Smooth muscle cell (in vitro differentiated cells): Measurements from ENCODE around the gene CPXM2. TPM values are rescaled to one million over a fixed set of nuclear protein-coding genes. Genes with fewer than 3 reads are reported as not detected.

Source experiments
- DNase-seq: peaks from one replicate; lab custom pipeline; 2025; ENCODE audit not compliant: unreplicated experiment; lab: John Stamatoyannopoulos, UW
- H2AFZ ChIP-seq: fragments of 200-600 bp; sonication (generic); 2 replicates; pipeline ENCODE4 v1.6.0; 2016; ENCODE audit warnings: antibody characterized with exemption, low read depth, mild to moderate bottlenecking
- H3F3A ChIP-seq: fragments of 200-600 bp; sonication (generic); 2 replicates; pipeline ENCODE4 v1.6.0; 2017; ENCODE audit warnings: antibody characterized with exemption, low read depth
- H3K27ac ChIP-seq: fragments of 200-600 bp; sonication (generic); 2 replicates; pipeline ENCODE4 v1.5.1; 2016; ENCODE audit warnings: low read depth, mild to moderate bottlenecking
- H3K27me3 ChIP-seq: fragments of 200-600 bp; sonication (generic); 2 replicates; pipeline ENCODE4 v1.6.1; 2016; ENCODE audit warnings: low read depth, mild to moderate bottlenecking
- H3K36me3 ChIP-seq: fragments of 200-600 bp; sonication (generic); 2 replicates; pipeline ENCODE4 v1.5.1; 2016; ENCODE audit warnings: low read depth
- H3K4me1 ChIP-seq: fragments of 200-600 bp; sonication (generic); 2 replicates; pipeline ENCODE4 v1.5.1; 2016; ENCODE audit warnings: low read depth
- H3K4me2 ChIP-seq: fragments of 200-600 bp; sonication (generic); 2 replicates; pipeline ENCODE4 v1.6.0; 2016; ENCODE audit warnings: mild to moderate bottlenecking
- H3K4me3 ChIP-seq: fragments of 200-600 bp; sonication (generic); 2 replicates; pipeline ENCODE4 v1.5.1; 2016; ENCODE audit warnings: mild to moderate bottlenecking
- H3K79me2 ChIP-seq: fragments of 200-600 bp; sonication (generic); 2 replicates; pipeline ENCODE4 v1.6.0; 2016; ENCODE audit warnings: low read depth, mild to moderate bottlenecking
- H3K9ac ChIP-seq: fragments of 200-600 bp; sonication (generic); 2 replicates; pipeline ENCODE4 v1.6.0; 2016; ENCODE audit warnings: low read depth
- H3K9me3 ChIP-seq: fragments of 200-600 bp; sonication (generic); replicated peaks from 2 replicates; pipeline ENCODE4 v1.5.1; 2016; ENCODE audit warnings: low read depth
- H4K20me1 ChIP-seq: fragments of 200-600 bp; sonication (generic); 2 replicates; pipeline ENCODE4 v1.6.0; 2016; ENCODE audit warnings: low read depth
- CTCF ChIP-seq: fragments of 200-600 bp; sonication (generic); IDR thresholded peaks from 2 replicates; pipeline ENCODE4 v1.5.1; 2017; ENCODE audit warnings: borderline replicate concordance, mild to moderate bottlenecking, antibody characterized with exemption; ENCODE audit not compliant: insufficient read depth, poor library complexity, severe bottlenecking
- WGBS: methylation state at CpG from one replicate; pipeline ENCODE4 v1.1.7; 2016; ENCODE audit warnings: low lambda C conversion rate; 5-methylcytosine and 5-hydroxymethylcytosine counted together
- polyA plus RNA-seq: library from polyadenylated mRNA; unstranded; fragments of >200 nt; fragmentation: Nextera tagmentation; extraction: Ambion mirVana; gene quantifications from 2 replicates; pipeline ENCODE4 v1.2.1, GENCODE V29; 2016
- total RNA-seq: library from RNA; depleted of rRNA; stranded (reverse); fragments of >200 nt; gene quantifications from 2 replicates; pipeline ENCODE4 v1.2.3, GENCODE V29; 2014

Gene CPXM2
- total and polyA plus RNA-seq, 2 experiments from 2014 or later: 31.2 to 65.5 TPM

DNA sequence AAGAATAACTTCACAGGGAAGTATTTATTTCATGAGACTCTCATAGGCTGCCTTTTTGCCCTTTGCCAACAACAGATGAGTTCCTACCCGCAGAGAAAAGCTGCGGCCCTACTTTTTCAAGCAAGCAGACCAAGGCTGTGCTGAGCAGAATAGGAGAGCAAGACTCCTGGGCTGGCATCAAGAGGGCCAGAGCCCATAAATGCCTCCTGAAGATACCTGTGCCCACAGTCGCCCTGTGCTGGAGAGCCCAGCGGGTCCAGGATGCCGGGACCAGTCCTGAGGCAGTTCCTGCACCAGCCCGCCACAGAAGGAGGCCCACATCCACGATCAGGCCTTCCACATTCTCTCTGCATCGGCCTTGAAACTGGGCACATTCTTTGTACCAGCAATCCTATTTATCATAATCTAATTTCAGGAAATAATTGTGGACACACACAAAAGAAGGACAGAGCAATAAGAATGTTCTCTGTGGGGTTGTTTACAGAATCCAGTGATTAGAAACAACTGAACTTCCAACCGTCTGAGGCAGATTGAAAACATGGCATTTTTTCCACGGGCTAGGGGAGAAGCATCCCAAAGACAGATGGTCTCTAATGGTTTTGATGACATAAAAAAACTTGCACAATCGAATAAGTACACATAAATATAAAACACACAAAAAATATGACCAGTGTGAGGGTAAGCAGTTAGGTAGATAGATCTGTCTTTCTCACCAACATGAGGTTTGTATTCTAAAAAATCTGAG, 95.6 kb downstream of the CPXM2 start:
- Histone ChIP-seq H3K9me3 (no peaks in the 10 kb centered on the region), H4K20me1 (no peaks in the 10 kb centered on the region), H2AFZ (no peak overlapping the region), H3K9ac (no peak overlapping the region), H3K36me3 (no peaks in the 10 kb centered on the region), H3K4me3 (no peak overlapping the region), H3K4me1 (peaks cover 7% of the 10 kb centered on the region), H3F3A (peaks cover 4% of the 10 kb centered on the region), H3K79me2 (no peaks in the 10 kb centered on the region), H3K27ac (no peak overlapping the region), H3K27me3 (no peaks in the 10 kb centered on the region), H3K4me2 (no peak overlapping the region)
- no peak for DNase-seq
- no peak for TF ChIP-seq CTCF
- 87% methylated on average over 11 of the region's 11 CpGs for WGBS

GRCh38 chr10:123795196-123795780, 96.3 kb downstream of the CPXM2 start:
- 86% methylated on average over 10 of the region's 10 CpGs for WGBS
- TF ChIP-seq CTCF: no peak

DNA sequence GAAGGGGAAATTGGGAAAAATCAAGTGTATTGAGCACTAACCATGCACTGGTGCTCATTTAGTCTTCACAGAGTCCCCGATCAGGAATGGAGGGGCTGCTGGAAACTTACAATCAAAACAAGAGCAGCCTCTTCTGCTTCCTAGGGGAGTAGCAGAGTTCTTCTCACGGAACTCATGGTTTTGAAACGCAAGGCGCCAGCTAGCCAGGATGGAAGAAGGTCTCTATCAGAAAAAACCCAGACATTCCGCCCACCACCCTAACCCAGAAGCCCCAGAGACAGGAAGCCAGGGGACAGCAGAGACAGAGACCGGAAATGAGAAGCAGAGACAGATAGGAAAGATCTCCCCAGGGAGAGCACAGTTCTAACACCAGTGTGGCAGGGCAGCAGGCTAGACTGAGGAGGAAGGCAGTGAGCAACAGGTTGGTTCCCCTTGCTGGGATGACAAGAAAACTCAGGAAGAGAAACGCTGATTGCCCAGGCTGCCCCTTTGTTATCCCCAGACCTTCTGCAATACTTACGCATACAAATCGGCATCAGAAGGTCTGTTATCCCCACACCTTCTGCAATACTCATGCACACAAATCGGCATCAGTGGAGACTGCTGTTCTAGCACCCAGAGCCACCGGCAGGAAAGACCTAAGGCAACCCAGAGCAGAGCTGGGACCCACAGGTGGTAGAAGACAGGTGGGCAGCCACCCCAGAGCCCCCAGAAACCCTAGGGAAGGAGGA, 99.2 kb downstream of the CPXM2 start:
- 68% methylated on average over 11 of the region's 11 CpGs for WGBS
- no peaks in the 10 kb centered on the region for H3K4me1 ChIP-seq
- DNase-seq: no peak

More at GRCh38 chr10:123795196-123795780, 96.3 kb downstream of the CPXM2 start:
- Histone ChIP-seq H3F3A (no peaks in the 10 kb centered on the region), H3K4me2 (no peak overlapping the region), H4K20me1 (no peaks in the 10 kb centered on the region), H3K9me3 (no peaks in the 10 kb centered on the region), H3K79me2 (no peaks in the 10 kb centered on the region), H3K27me3 (no peaks in the 10 kb centered on the region), H3K27ac (no peak overlapping the region), H3K4me3 (no peak overlapping the region), H2AFZ (no peak overlapping the region), H3K36me3 (no peaks in the 10 kb centered on the region), H3K9ac (no peak overlapping the region), H3K4me1 (peaks cover 1% of the 10 kb centered on the region)
- DNase-seq: no peak

More for the DNA sequence above, 99.2 kb downstream of the CPXM2 start:
- Histone ChIP-seq H3K27ac (no peak overlapping the region), H2AFZ (no peak overlapping the region), H3K27me3 (no peaks in the 10 kb centered on the region), H3K36me3 (no peaks in the 10 kb centered on the region), H3K4me3 (no peak overlapping the region), H3K79me2 (no peaks in the 10 kb centered on the region), H3K9me3 (no peaks in the 10 kb centered on the region), H3F3A (no peaks in the 10 kb centered on the region), H3K9ac (no peak overlapping the region), H4K20me1 (no peaks in the 10 kb centered on the region), H3K4me2 (no peak overlapping the region)
- no peak for TF ChIP-seq CTCF
